OCI-LY1 (cell line): ENCODE measurements around the gene NAPG.
"Not testable (repeated sequence)": the region's sequence is repeated elsewhere in the genome, so short reads cannot be mapped to it uniquely, and the experiment has no call there.

Source experiments
- CTCF ChIP-seq: fragments of 200-600 bp; sonication (generic), shearing (Covaris generic); IDR thresholded peaks from 2 replicates; pipeline ENCODE4 v1.5.1; 2017; ENCODE audit warnings: mild to moderate bottlenecking, antibody characterized with exemption, low read length, moderate library complexity, mixed read lengths
- EZH2 ChIP-seq: fragments of 200-600 bp; sonication (generic), shearing (Covaris generic); IDR thresholded peaks from 2 replicates; pipeline ENCODE4 v1.8.0; 2017; ENCODE audit warnings: borderline replicate concordance, mixed run types, mild to moderate bottlenecking, antibody characterized with exemption, low read length, moderate library complexity, mixed read lengths

DNA sequence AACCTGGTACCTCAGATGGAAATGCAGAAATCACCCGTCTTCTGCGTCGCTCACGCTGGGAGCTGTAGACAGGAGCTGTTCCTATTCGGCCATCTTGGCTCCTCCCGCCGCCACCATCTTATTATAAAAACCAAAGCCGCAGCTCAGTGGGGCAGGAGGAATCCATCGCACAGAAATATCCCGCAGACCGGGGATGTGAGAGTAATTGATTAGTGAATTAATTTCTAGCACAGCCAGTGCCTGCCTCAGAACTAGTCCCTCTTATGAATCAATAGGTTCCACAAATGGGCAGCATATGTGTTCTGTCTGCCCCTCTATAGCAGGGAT lies 52.7 kb downstream of the NAPG start:
- TF ChIP-seq CTCF, EZH2: not testable (repeated sequence)
